Hindlimb muscle (tissue), 1 donor: ENCODE data around the gene ANKRD2. TPM values are rescaled to one million over a fixed set of nuclear protein-coding genes. Genes with fewer than 3 reads are reported as not detected.

ENCODE experiments used
- DNase-seq: peaks from one replicate; pipeline ENCODE4 v3.0.0-alpha.2; 2013
- polyA plus RNA-seq: library from polyadenylated mRNA; unstranded; fragments of 120-200 nt; gene quantifications from one replicate; pipeline ENCODE4 v1.2.1, GENCODE V29; 2013; ENCODE audit not compliant: insufficient read length

ANKRD2 gene
- polyA plus RNA-seq, 1 donor: 24.2 TPM

- DNase-seq: peak; percentile 73
These were observed 23.8 kb downstream of the ANKRD2 start for GRCh38 chr10:97596101-97597082.

- no peak for DNase-seq
These were observed 25.2 kb downstream of the ANKRD2 start for GRCh38 chr10:97597778-97598177.

DNA sequence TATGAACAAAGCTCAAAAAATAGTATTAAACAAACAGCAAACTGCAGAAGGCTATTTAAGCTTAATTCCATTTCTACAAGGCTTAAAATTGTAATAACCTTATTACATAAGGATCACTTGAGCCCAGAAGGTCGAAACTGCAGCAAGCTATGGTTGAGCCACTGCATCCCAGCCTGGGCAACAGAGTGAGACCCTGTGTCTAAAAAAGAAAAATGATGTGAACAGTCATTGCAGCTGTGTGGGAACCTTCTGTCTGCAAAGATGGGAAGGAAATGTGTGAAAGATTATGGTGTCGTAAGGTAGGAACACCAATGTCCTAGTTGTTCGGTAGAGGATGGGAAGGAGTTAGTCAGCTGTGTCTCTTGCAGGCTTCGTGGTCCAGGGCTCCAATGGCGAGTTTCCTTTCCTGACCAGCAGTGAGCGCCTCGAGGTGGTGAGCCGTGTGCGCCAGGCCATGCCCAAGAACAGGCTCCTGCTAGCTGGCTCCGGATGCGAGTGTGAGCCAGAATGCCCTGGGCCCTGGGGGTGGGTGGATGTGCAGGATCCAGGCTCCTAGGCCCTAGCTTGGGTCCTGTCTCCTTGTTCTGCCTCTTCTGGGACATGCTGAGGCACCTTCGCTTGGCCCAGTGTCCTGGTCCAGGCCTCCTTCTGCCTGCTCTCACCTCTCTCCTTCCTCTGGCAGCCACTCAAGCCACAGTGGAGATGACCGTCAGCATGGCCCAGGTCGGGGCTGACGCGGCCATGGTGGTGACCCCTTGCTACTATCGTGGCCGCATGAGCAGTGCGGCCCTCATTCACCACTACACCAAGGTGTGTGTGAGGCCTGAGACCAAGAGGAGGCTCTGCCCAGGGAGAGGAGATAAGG, 26.1 kb downstream of the ANKRD2 start:
- DNase-seq: no peak

GRCh38 chr10:97599272-97599619, 26.7 kb downstream of the ANKRD2 start:
- no peak for DNase-seq

GRCh38 chr10:97600616-97601015, 28.0 kb downstream of the ANKRD2 start:
- DNase-seq: no peak

DNA sequence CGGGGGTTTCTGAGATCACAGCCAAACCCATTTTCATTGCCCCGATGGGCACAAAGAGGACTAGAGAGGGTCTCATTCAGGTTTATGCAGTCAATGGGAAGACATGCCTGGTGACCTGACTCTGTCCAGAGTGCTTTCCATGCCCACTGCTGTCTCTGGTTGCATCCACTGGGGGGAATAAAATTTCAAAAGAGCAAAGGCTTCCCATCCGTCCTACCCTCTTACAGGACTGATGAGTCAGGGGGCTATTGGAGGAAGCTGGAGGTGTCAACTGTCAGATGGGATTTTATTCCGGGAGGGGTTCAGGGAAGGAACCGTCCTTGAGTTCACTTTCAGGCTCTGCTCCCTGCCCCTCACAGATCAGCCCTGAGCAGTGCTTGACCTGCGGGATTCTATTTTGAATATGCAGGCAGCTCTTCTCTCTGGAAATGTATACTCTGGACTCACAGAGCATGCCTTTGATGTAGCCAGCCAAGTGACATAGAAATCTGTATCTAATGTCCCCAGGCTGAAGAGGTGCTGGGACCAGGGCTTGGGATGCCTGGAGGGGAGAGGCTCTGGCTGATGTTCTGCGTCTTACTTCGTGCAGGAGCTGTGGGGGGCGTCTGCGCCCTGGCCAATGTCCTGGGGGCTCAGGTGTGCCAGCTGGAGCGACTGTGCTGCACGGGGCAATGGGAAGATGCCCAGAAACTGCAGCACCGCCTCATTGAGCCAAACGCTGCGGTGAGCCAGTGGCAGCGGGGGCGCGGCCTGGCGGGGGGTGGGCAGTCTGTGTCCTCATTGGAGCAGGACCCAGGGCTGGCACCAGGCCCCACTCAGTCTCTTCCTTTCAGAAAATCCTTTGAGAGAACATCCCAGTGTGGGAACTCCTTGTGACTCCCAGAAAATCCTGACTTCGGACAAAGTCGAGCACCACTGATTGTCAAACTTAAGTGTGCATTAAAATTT, 29.0 kb downstream of the ANKRD2 start:
- peak; percentile 20 for DNase-seq

DNA sequence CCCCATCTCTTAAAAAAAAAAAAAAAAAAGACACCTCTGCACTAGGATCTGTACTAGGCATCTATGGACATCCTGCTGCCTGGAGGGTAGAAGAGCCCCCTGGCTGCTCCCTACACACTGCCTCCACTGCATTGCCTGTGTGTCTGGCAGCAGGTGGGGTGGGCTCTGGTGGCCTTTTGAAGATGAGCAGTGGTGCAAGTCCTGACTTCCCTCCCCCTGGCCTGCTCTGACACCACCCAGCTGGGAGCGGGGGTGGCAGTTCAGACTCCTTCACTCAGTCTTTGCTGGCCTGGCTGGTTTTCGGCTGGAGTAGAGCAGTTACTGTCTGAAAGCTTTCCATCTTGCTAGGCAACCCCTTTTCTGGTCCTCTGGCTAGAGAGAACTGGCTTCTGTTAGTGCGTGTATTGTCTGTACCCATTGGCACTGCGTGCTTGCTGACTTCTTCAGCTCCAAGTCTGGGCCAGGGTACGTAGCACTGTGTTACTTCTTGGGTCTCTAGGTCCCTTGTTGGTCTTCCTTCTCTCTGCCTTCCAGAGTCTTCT, 34.6 kb downstream of the ANKRD2 start:
- DNase-seq: no peak

- DNase-seq: no peak
These were observed 36.5 kb downstream of the ANKRD2 start for GRCh38 chr10:97608991-97609561.

- no peak for DNase-seq
These were observed 38.9 kb downstream of the ANKRD2 start for GRCh38 chr10:97611473-97611872.

DNA sequence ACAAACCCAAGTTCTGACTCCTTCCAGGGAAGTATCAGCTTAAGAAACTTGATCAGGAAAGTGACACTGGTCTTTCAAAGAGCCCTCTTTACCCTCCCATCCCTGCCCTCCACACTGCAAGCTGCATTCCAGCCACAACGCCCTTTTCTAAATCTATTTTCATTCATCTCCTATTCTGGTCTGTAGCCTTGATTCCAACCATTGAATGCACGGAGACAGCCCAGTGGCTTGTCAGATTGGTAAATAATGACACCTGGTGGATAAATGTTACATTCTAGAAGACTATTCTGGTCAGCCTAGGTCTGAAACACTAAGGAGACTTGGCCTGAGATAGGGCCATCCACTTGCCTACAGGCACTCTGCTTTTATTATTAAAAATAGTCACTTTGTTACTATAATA, 39.8 kb downstream of the ANKRD2 start:
- DNase-seq: peak; percentile 42

DNA sequence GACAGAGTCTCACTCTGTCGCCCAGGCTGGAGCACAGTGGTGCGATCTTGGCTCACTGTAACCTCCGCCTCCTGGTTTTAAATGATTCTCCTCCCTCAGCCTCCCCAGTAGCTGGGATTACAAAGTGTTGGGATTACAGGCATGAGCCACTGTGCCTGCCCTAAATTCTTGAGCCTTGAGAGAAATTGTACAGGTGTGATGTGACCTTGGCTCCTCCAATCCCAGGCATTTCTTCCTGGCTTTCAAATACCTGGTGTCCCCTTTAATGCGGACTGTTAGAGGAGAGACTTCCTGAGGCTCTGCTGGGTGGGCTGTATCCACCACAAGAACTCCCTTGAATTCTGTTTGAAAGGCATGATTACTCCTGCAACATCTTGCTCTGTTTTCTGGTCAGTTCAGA, 45.7 kb downstream of the ANKRD2 start:
- DNase-seq: no peak

DNA sequence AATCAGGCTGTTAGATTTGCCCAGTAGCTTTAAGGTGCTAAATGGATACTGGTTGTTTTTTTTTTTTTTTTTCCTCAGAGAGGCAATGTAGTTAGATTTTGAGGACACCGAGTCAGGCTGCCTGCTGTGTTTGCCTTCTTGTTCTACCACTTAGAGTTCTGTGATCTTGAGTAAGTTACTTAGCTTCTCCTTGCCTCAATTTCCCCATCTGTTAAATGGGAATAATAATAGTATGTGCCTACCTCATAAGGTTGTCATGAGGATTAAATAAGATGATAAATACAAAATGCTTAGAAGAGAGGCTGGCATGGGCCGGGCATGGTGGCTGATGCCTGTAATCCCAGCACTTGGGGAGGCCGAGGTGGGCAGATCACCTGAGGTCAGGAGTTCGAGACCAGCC, 46.2 kb downstream of the ANKRD2 start:
- DNase-seq: no peak

- DNase-seq: no peak
These were observed 50.7 kb downstream of the ANKRD2 start for GRCh38 chr10:97623277-97623676.

DNA sequence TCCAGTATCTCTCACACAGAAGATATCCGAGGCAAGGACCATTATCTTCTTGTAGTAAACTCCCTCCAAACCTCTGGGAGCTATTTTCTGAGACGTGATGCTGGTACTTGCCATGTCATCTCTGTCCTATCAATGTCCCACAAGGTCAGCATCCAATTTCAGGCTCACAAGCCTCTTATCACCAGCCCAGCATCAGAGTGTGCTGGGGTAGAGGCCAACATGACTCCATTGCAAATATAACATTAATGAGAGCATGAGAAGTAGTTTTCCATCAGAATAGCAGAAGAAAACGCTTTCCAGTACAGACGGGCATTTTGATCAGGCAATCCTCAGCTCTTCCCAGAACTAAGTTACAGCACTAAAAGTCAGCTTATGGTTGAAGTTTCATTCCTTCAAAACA, 55.2 kb downstream of the ANKRD2 start:
- DNase-seq: no peak

DNA sequence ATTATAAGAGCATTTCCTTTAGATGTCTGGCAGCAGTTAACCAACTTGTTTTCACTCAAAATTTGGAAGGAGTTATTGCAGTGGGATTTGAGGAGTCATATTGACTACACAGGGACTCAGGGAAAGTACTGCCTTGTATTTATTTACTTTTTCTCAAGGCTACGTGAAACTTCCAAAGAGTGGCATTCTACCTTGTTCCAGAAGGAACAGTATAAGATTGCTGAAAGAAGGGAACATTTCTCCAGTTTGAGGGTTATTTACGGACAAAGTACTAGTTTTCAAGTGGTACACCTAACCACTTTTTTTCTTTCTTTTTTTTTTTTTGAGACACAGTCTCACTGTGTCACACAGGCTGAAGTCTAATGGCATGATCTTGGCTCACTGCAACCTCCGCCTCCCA, 55.6 kb downstream of the ANKRD2 start:
- no peak for DNase-seq

- no peak for DNase-seq
These were observed 56.7 kb downstream of the ANKRD2 start for GRCh38 chr10:97629289-97629688.

GRCh38 chr10:97631098-97631497, 58.5 kb downstream of the ANKRD2 start:
- DNase-seq: no peak

DNA sequence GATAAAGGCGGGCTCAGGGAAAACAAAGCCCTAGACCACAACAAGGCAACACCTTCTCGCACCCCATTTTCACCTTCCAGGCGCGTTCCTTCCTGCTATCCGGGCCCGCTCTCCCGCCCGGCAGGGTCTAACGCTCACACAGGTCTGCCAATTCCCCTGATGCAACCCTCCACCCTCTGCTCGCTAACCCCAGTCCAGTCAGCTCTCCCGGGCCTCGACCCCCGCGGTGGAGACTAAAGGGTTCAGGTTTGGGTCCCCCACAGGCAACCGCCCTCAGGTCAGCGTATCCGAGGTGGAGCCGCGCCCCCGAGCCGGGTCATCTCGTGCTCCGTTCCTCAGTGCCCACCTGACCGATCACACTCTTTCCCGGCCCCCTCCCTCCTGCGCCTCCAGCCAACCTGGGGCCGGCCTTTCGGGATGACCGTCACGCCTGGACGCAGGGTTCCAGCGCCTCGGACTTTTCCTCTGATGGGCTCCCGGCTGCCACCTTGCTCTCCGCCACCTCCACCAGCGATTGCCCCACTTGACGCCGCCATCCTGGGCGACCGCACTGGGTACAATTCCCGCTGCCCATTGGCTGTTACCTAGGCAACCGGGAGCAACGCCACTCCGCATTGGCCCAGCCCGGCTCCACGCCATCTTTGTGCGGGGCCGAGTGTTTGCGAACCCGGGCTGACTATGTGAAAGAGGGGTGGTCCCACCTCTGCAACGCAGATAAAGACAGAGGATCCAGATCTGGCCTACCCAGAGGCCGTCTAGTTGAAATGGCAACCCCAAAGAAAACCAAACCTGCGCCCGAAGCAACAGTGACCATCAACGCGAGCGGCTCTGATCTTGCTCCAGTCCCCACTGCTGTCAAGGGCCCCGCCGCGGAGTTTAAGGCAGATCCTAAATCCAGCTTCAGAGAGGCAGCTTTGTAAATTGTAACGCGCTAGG, 60.6 kb downstream of the ANKRD2 start, which contains the start of gene MORN4:
Gene MORN4, minus strand, starts transcription at position 552 of the 936 bp plus-strand sequence. CDS start 13,847 bp downstream, outside the sequence.
- DNase-seq: peak; percentile 92
